Stimulated activated naive CD8-positive, alpha-beta T cell treated with anti-CD3 and anti-CD28 coated beads, Interleukin-15, amount 100 ng/mL, for 72 hours (primary cell): ENCODE data around the gene MCU.
"Not testable (repeated sequence)": the region's sequence is repeated elsewhere in the genome, so short reads cannot be mapped to it uniquely, and the experiment has no call there.

Experiments used
- ATAC-seq: fragments of 150-1000 bp; cut with Tn5 transposase; 2 replicates; pipeline ENCODE4 v1.10.0; 2021; ENCODE audit warnings: mild to moderate bottlenecking, moderate library complexity
- DNase-seq, 2 donors: peaks; one replicate each; pipeline ENCODE4 v3.0.0; 2021 to 2022
- H3K27ac Mint-ChIP-seq, 2 donors: one replicate each; pipeline ENCODE4 v1.8.0; 2022; ENCODE audit warnings: mild to moderate bottlenecking in 2 of 2, mixed read lengths in 2 of 2, moderate library complexity in 2 of 2
- H3K27me3 Mint-ChIP-seq: one replicate; pipeline ENCODE4 v1.8.0; 2022; ENCODE audit warnings: mixed read lengths
- H3K4me1 Mint-ChIP-seq: one replicate; pipeline ENCODE4 v1.8.0; 2022; ENCODE audit warnings: mild to moderate bottlenecking, mixed read lengths
- H3K4me3 Mint-ChIP-seq, 2 donors: one replicate each; pipeline ENCODE4 v1.8.0; 2022; ENCODE audit warnings: mild to moderate bottlenecking in 2 of 2, mixed read lengths in 2 of 2, moderate library complexity in 1 of 2
- H3K9me3 Mint-ChIP-seq, 2 donors: one replicate each; pipeline ENCODE4 v1.8.0; 2022; ENCODE audit warnings: mixed read lengths in 2 of 2

Gene MCU

GRCh38 chr10:72673280-72673679 is 18.7 kb upstream of the MCU start:
- H3K4me3 Mint-ChIP-seq, result no peak overlapping the region
- H3K4me1 Mint-ChIP-seq, result no peaks in the 10 kb centered on the region
- no peak overlapping the region for H3K27ac Mint-ChIP-seq
- no peaks in the 10 kb centered on the region for H3K27me3 Mint-ChIP-seq
- ATAC-seq (no peak), DNase-seq (no peak)
- no peaks in the 10 kb centered on the region for H3K9me3 Mint-ChIP-seq

DNA sequence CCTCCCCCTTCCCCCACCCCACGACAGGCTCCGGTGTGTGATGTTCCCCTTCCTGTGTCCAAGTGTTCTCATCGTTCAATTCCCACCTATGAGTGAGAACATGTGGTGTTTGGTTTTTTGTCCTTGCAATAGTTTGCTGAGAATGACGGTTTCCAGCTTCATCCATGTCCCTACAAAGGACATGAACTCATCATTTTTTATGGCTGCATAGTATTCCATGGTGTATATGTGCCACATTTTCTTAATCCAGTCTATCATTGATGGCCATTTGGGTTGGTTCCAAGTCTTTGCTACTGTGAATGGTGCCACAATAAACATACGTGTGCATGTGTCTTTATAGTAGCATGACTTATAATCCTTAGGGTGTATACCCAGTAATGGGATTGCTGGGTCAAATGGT is 17.8 kb upstream of the MCU start:
- H3K27me3 Mint-ChIP-seq, H3K4me1 Mint-ChIP-seq, H3K27ac Mint-ChIP-seq, DNase-seq, H3K4me3 Mint-ChIP-seq, ATAC-seq, H3K9me3 Mint-ChIP-seq: not testable (repeated sequence)

- DNase-seq (no peak), ATAC-seq (no peak)
- Mint-ChIP-seq H3K27ac (no peak overlapping the region), H3K4me1 (no peaks in the 10 kb centered on the region), H3K9me3 (no peaks in the 10 kb centered on the region), H3K27me3 (no peaks in the 10 kb centered on the region), H3K4me3 (no peak overlapping the region)
Measured at GRCh38 chr10:72679838-72680241, 12.1 kb upstream of the MCU start.

DNA sequence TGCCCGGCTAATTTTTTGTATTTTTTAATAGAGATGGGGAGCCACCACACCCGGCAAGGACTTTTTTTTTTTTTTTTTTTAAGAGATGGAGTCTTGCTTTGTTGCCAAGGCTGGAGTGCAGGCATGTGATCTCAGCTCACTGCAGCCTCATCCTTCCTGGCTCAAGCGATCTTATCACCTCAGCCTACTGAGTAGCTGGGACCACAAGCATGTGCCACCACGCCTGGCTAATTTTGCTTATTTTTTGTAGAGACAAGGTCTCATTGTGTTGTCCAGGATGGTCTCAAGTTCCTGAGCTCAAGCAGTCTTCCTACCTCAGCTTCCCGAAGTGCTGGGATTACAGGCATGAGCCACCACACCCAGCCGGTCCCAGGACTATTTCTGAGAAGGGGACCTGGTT is 9.3 kb upstream of the MCU start:
- DNase-seq, result no peak
- Mint-ChIP-seq H3K4me3 (no peak overlapping the region), H3K27ac (no peak overlapping the region), H3K4me1 (no peaks in the 10 kb centered on the region), H3K9me3 (no peaks in the 10 kb centered on the region), H3K27me3 (no peaks in the 10 kb centered on the region)
- no peak for ATAC-seq

DNA sequence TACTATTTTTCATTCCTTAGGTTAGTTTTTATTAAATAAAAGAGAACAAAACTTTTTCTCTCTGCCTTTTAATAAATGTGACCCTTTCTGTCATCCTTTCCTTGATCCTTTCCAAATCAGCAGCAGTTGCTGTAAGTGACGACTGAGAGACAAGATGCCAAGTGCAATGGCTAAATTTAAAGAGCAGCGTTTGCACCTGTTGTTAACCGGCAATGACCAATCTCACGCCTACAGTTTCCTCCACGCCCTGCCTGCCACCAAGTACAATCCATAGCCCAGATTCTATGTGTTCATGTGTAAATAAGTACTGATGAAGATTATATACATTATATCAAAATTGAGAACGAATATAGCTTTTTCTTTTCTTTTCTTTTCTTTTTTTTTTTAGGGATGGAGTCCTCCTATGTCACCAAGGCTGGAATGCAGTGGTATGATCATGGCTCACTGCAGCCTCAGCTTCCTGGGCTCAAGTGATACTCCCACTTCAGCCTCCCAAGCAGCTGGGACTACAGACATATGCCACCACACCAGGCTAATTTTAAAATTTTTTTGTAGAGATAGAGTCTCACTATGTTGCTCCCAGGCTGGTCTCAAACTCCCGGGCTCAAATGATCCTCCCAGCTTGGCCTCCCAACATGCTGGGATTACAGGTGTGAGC is 6.5 kb upstream of the MCU start:
- Mint-ChIP-seq H3K4me3 (no peak overlapping the region), H3K27ac (no peak overlapping the region), H3K9me3 (no peaks in the 10 kb centered on the region), H3K4me1 (peaks cover 6% of the 10 kb centered on the region), H3K27me3 (no peaks in the 10 kb centered on the region)
- ATAC-seq (no peak), DNase-seq (no peak)

DNA sequence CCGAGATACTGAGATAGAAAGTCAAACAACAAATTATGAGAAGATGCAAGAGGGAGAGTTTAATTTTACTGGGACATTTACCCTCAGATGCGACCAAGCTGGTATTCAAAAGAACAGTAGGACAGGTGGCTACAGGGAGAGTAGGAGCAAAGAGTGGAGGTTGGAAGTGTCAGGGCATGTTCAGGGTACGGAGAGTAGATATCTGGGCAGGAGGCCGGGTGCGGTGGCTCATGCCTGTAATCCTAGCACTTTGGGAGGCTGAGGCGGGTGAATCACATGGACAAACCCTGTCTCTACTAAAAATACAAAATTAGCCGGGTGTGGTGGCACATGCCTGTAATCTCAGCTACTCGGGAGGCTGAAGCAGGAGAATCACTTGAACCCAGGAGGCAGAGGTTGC is 5.5 kb upstream of the MCU start:
- ATAC-seq, H3K4me1 Mint-ChIP-seq, H3K27ac Mint-ChIP-seq, H3K4me3 Mint-ChIP-seq, H3K27me3 Mint-ChIP-seq, H3K9me3 Mint-ChIP-seq, DNase-seq: not testable (repeated sequence)

- ATAC-seq (no peak), DNase-seq (no peak)
- Mint-ChIP-seq H3K27ac (no peak overlapping the region), H3K4me3 (no peak overlapping the region), H3K4me1 (peaks cover 7% of the 10 kb centered on the region), H3K27me3 (no peaks in the 10 kb centered on the region), H3K9me3 (no peaks in the 10 kb centered on the region)
Measured at GRCh38 chr10:72687035-72687434, 4.9 kb upstream of the MCU start.

GRCh38 chr10:72688208-72688651 is 3.7 kb upstream of the MCU start:
- Mint-ChIP-seq H3K27me3 (no peaks in the 10 kb centered on the region), H3K4me3 (no peak overlapping the region), H3K9me3 (no peaks in the 10 kb centered on the region), H3K27ac (no peak overlapping the region), H3K4me1 (peaks cover 14% of the 10 kb centered on the region)
- ATAC-seq (no peak), DNase-seq (no peak)

DNA sequence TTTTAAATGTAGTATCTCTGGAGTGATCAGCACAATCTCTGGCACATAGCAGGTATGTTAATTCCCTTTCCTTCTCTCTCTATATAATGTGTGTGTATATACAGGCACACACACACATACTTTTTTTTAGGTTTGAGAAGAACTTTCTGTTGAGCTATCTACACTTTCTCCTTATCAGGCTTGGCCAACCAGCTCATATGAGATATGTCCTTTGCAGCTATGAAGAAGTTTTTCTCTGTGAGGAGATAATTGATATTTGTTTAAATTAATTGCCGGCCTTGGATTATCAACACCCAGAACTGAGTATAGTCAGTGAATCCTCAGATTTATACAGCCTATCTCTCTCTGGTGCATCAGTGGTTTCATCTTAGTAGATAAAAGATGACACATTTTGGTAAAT is 2.3 kb upstream of the MCU start:
- no peaks in the 10 kb centered on the region for H3K9me3 Mint-ChIP-seq
- H3K27me3 Mint-ChIP-seq, result no peaks in the 10 kb centered on the region
- ATAC-seq (no peak), DNase-seq (no peak)
- no peak overlapping the region for H3K4me3 Mint-ChIP-seq
- peaks cover 26% of the 10 kb centered on the region for H3K4me1 Mint-ChIP-seq
- H3K27ac Mint-ChIP-seq, result no peak overlapping the region

- no peaks in the 10 kb centered on the region for H3K9me3 Mint-ChIP-seq
- H3K4me1 Mint-ChIP-seq, result peaks cover 32% of the 10 kb centered on the region
- DNase-seq, result no peak
- ATAC-seq, result no peak
- no peak overlapping the region for H3K4me3 Mint-ChIP-seq
- H3K27me3 Mint-ChIP-seq, result no peaks in the 10 kb centered on the region
- no peak overlapping the region for H3K27ac Mint-ChIP-seq
Measured at GRCh38 chr10:72690071-72690755, 1.7 kb upstream of the MCU start.

DNA sequence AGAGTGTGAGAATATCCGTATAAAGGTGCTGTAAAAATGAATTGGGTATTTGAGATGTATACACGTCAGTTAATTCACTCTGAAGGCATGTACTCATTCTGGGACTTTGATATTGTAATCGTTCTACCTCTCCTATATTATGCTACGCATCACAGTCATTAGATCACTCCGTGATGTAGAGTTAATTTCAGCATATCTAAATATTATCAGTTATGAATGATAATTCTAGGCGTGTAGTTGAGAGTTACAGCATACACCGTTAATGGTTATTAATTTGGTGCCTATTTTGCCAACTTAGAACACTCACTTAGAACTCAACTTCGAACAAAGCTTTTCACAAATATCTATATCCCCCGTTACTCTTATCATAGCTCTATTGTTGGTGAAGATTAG is 477 bp upstream of the MCU start:
- H3K27me3 Mint-ChIP-seq, result no peaks in the 10 kb centered on the region
- H3K4me1 Mint-ChIP-seq, result peaks cover 36% of the 10 kb centered on the region
- no peaks in the 10 kb centered on the region for H3K9me3 Mint-ChIP-seq
- H3K27ac Mint-ChIP-seq, result peak overlapping the region in 1 of 2 donors; percentile 82
- DNase-seq (no peak), ATAC-seq (no peak)
- peak overlapping the region; percentile 85 for H3K4me3 Mint-ChIP-seq

DNA sequence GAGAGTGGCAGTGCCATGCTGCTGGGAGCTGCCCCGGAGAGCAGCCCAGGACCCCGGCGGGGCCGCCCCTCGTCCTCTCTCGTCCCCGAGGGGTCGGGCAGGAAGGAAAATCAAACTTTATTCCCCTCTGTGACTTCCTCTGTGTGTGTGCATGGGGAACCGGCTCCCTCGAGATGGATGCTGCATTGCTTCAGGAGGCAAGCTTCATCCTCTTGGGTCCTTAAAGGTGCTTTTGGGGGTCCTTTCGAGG is 726 bp downstream of the MCU start:
- Mint-ChIP-seq H3K27me3 (no peaks in the 10 kb centered on the region), H3K9me3 (no peaks in the 10 kb centered on the region), H3K4me3 (peak overlapping the region; percentile 85), H3K4me1 (peaks cover 36% of the 10 kb centered on the region), H3K27ac (peak overlapping the region; percentile 55)
- DNase-seq (no peak), ATAC-seq (no peak)

- no peaks in the 10 kb centered on the region for H3K27me3 Mint-ChIP-seq
- H3K4me1 Mint-ChIP-seq, result peaks cover 36% of the 10 kb centered on the region
- peak overlapping the region; percentile 85 for H3K4me3 Mint-ChIP-seq
- DNase-seq, result no peak
- H3K27ac Mint-ChIP-seq, result peak overlapping the region; percentile 55
- no peak for ATAC-seq
- H3K9me3 Mint-ChIP-seq, result no peaks in the 10 kb centered on the region
Measured at GRCh38 chr10:72692994-72693781, 1.2 kb downstream of the MCU start.

- H3K9me3 Mint-ChIP-seq, result no peaks in the 10 kb centered on the region
- H3K4me3 Mint-ChIP-seq, result no peak overlapping the region
- DNase-seq, result no peak
- H3K27me3 Mint-ChIP-seq, result no peaks in the 10 kb centered on the region
- ATAC-seq, result no peak
- no peak overlapping the region for H3K27ac Mint-ChIP-seq
- peaks cover 36% of the 10 kb centered on the region for H3K4me1 Mint-ChIP-seq
Measured at GRCh38 chr10:72694476-72695369, 2.8 kb downstream of the MCU start.

GRCh38 chr10:72695496-72695895 is 3.6 kb downstream of the MCU start:
- Mint-ChIP-seq H3K27me3 (no peaks in the 10 kb centered on the region), H3K27ac (no peak overlapping the region), H3K9me3 (no peaks in the 10 kb centered on the region), H3K4me3 (no peak overlapping the region), H3K4me1 (peaks cover 29% of the 10 kb centered on the region)
- DNase-seq (no peak), ATAC-seq (no peak)

- Mint-ChIP-seq H3K4me1 (peaks cover 32% of the 10 kb centered on the region), H3K27me3 (no peaks in the 10 kb centered on the region), H3K27ac (no peak overlapping the region), H3K9me3 (no peaks in the 10 kb centered on the region), H3K4me3 (no peak overlapping the region)
- DNase-seq, result no peak
- no peak for ATAC-seq
Measured at GRCh38 chr10:72697716-72698115, 5.8 kb downstream of the MCU start.
